Stimulated activated CD4-positive, alpha-beta T cell treated with anti-CD3 and anti-CD28 coated beads, Interleukin-15, amount 100 ng/mL, for 48 hours (primary cell): ENCODE data around the gene DNHD1.
"Not testable (repeated sequence)": the region's sequence is repeated elsewhere in the genome, so short reads cannot be mapped to it uniquely, and the experiment has no call there.

Experiments used
- DNase-seq, 2 donors: peaks; one replicate each; pipeline ENCODE4 v3.0.0-alpha.2; 2020; ENCODE audit warnings: low read depth in 2 of 2

The DNHD1 gene

GRCh38 chr11:6480299-6480914, 16.7 kb upstream of the DNHD1 start:
- no peak for DNase-seq

GRCh38 chr11:6481012-6481923, 15.8 kb upstream of the DNHD1 start, which contains the start of the genes ARFIP2 and TIMM10B:
Gene ARFIP2 (minus strand): TSS chr11:6481331. CDS start chr11:6480421, 910 bp downstream.
Gene TIMM10B (plus strand): TSS chr11:6481501. CDS start chr11:6481517, 16 bp downstream.
- peak; percentile 97 to 98 for DNase-seq

DNA sequence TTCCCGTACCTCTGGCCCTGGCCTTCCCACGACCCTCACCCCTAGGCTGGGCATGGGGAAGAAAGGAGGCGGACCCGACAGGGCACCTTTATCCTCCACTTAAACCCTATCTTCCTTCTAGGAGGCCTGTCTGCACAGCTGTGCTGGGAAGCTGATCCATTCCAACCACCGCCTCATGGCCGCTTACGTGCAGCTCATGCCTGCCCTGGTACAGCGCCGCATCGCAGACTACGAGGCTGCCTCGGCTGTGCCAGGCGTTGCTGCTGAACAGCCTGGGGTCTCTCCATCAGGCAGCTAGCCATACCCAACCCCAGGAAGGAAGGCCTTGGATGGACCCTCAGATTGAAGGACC, 15.2 kb upstream of the DNHD1 start:
- peak in 1 of 2 donors; percentile 5 for DNase-seq

- DNase-seq = no peak
These were observed 14.6 kb upstream of the DNHD1 start for GRCh38 chr11:6482441-6482840.

DNA sequence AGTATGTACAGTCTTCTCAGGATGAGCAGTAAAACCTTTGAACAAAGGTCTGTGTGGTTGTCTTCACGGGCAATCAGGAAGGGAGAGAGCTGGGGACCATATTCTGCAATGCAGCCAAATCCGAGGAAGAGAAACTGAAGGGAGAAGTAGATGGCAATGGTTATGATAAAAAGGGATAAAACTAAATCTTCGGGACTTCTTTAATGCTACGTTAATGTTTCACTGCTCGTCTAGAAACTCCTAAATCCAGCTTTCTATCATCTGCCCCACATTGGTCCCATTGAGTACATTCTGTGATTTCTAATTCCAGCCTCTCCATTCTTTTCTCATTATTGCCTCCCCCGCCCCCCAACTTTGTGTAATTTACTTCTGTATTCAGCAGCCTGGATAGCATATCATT, 14.1 kb upstream of the DNHD1 start:
- no peak for DNase-seq

DNA sequence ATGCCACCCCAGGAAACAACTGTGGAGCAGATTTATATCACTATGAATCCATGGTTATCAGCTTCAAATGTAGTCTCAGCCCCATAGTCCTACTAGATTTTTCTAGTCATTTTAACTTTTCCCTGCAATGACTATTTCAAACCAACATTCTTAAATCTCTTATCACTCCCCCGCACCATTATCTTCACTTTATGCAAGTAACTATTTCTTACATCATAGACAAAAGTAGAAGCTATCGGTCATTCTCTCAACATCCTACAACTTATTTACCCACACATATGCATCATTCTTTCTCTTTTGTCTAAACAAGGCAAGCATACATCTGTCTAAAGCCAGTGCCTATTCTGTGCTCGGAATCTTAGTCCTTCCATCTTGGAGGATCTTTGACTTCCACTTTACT, 11.4 kb upstream of the DNHD1 start:
- DNase-seq = no peak

DNA sequence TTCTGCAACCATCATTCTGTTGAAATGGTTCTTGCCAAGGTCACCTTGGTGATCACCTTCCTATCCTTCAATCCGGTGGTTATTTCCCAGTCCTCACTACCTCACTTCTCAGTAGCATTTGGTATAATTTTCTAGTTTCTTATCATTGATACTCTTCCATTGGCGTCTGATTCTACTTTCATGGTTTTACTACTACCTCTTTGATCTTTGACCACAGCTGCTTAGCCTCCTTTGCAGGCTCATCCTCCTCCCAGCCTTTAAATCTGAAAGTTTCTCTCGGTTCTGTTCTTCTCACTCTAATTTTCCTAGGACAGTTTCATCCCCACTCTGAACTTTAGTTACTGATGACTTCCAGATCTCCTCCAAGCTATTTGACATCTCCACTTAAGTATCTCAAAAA, 10.8 kb upstream of the DNHD1 start:
- DNase-seq = no peak

DNA sequence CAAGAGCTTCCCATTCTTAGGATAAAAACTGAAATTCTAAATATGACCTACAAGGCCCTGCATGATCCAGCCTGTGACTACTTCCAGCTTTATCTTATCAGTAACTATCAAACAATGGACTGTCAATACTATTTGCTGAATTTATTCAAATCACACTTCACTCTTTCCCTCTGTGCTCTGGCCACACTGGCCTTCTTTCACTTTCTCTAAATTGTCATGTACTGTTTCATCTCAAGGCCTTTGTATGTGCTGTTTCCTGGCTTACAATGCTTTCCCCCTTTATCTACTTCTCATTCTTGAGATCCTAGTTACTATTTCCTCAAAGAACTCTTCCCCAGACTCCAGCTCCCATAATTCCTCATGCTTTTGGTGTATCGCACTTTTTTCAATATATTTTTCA, 10.1 kb upstream of the DNHD1 start:
- no peak for DNase-seq

DNA sequence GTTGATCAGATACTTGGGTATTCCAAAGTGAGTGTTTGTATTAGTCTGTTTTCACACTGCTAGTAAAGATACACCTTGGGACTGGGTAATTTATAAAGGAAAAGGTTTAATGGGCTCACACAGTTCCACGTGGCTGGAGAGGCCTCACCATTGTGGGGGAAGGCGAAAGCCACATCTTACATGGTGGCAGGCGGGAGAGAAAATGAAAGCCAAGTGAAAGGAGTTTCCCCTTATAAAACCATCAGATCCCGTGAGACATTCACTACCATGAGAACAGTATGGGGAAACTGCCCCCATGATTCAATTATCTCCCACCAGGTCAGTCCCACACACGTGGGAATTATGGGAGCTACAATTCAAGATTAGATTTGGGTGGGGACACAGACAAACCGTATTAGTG, 8.7 kb upstream of the DNHD1 start:
- DNase-seq = no peak

DNA sequence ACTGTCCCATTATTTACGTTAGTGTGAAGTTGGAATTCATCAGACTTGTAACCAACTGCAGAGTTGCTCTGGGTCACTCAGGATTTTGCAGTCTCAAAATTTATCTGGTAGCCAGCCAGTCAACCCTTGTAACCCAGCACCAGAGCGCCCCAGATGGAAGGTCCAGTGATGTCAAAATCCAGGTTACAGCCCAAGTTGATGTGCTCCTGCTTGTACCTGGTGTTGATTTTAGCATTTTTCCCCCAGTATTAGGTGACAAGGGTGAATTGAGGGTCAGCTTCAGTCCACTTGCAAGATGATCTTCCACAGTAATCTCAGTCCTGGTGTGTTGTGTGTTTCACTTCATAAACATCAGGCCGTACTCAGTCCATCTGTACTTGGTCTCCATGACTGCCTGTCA, 8.3 kb upstream of the DNHD1 start:
- DNase-seq = no peak

- DNase-seq = no peak
These were observed 7.8 kb upstream of the DNHD1 start for GRCh38 chr11:6489306-6489705.

GRCh38 chr11:6498121-6498520, 1.0 kb downstream of the DNHD1 start:
- DNase-seq = no peak

DNA sequence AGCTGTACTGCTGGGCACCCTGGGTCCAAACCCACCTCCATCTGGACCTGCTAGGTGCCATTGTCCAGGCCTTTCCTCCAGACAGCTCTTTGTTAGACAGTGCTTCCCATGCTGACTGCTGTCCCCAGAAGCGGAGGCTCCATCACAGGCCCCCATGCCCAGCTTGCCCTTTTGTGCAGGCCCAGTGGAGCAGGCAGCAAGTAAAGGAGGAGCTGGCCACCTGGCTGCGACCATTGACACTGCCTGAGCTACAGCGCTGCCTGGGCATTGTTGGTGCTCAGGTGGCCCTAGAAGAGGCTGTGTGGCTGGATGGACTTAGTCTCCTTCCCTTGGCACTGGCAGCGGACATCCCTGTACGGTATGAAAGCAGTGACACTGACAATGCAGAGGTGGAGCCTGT, 1.5 kb downstream of the DNHD1 start:
- no peak for DNase-seq

- no peak for DNase-seq
These were observed 5.3 kb downstream of the DNHD1 start for GRCh38 chr11:6502382-6502781.

- no peak for DNase-seq
These were observed 7.1 kb downstream of the DNHD1 start for GRCh38 chr11:6504166-6504565.

DNA sequence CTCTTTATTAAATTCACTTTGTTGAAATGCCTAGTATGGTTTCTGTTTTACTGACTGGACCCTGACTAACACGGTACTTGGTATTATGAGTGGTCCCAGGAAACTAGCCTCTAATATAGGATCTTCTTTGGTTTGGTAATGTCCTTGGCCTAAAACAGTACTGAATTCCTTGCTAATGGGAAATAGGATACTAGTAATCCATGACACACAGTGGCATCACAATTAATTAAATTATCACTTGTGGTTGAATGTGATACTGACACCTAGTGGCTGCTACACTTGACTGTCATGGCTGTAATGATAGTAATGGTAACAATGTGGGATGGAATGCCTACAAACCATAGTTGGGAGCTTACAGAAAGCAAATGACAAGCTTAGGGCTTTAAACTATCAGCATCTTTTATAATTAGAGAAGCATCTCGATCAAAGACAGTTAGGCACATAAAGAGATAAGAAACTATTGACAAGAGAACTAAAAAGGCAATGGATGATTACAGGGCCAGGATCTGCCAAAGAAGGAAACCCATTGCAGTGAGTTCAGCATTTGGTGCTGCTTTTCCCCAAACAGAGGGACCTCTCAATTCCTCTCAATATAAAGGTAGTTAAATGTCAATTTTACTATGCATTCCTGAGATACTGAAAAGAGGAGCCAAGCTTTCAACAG, 8.6 kb downstream of the DNHD1 start:
- no peak for DNase-seq

DNA sequence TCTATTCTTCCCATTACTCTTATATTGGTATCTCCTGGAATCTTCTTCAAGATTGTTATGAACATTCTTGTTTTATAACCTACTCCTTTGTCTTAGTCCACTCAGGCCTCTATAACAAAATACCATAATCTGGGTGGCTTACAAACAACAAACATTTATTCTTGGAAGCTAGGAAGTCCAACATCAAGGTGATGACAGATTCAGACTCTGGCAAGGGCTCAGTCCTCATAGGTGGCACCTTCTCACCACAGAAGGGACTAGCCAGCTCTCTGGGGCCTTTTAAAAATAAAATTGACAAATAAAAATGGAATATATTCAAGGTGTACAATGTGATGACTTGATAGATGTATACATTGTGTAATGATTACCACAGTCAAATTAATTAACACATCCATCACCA, 19.8 kb downstream of the DNHD1 start:
- DNase-seq = no peak

- no peak for DNase-seq
These were observed 23.2 kb downstream of the DNHD1 start for GRCh38 chr11:6520265-6520664.

- DNase-seq = not testable (repeated sequence)
These were observed 24.9 kb downstream of the DNHD1 start for GRCh38 chr11:6521946-6522345.

DNA sequence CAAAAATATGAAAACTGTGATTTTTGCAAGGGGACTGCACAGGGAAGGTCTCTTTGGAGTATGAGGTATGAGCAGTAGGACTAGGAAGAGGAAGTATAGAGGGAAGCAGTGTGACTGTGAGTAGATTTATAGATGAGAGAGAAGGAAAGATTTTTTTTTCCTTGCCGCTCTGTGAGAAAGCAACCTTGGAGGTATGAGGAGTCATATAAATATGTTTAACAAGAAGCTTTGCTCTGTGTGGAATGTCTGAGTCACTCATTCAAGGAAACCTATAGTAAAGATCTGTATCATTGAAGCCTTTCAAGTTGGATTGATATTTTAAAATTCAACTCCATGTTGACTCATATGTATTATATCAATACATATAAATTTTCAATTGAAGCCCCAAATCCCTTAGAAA, 26.2 kb downstream of the DNHD1 start:
- no peak for DNase-seq

DNA sequence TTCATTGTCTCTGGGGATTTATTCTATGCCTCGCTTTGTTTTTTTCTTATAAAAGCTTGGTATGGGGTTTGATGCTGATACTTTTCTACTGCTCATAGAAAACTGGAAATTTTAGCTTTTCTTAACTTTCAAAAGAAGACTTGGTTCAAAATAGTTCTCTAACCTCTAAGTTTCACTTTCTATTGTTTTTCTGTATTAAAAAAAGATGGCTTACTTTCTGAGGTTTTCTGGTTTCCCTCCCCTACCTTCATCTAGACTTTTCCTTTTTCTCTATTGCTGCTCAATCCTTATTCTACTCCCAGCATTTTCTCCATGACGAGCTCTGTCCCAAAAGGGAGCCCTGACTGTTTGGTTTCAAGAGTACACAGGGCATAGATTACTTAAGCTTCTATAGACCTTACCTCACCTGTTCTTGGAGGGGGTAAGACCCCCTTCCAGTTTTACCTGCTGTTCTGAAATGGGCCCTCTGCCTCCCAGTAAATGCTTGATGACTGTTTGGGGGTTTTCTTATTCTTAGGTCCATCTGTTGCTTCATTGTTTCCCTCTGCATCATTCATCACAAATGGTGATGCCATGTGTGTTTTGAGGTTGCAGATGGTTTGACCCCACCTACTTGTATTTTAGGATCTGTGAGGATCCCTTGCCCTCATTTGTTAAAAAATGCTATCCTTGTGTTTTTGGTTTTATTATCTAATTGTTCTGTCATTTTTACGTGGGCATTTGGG, 29.5 kb downstream of the DNHD1 start:
- no peak for DNase-seq

- DNase-seq = no peak
These were observed 32.2 kb downstream of the DNHD1 start for GRCh38 chr11:6529266-6529665.
